ENCODE results near the gene EEF2.
A peak's percentile ranks its signal among the peaks of the same experiment; 100 is the strongest.
"Not testable (repeated sequence)": the region's sequence is repeated elsewhere in the genome, so short reads cannot be mapped to it uniquely, and the experiment has no call there.

EEF2 gene

GRCh38 chr19:4007836-4008539 lies 22.7 kb upstream of the EEF2 start:
- Histone ChIP-seq H3K4me3 (replicated peaks; ENCODE audit: low read depth, low read length) (peak overlapping the region; percentile 97), H3K27me3 (replicated peaks; ENCODE audit: control insufficient read depth, insufficient read depth, low read length) (no peaks in the 10 kb centered on the region), H3K36me3 (ENCODE audit: control insufficient read depth, insufficient read depth, low read length) (peaks cover 2% of the 10 kb centered on the region)
- DNase-seq (ENCODE audit: extremely low read depth, insufficient read length): no peak
- no peak for TF ChIP-seq CTCF (IDR thresholded peaks at IDR 0.05; ENCODE audit: insufficient read depth, low read length, poor library complexity, severe bottlenecking)

DNA sequence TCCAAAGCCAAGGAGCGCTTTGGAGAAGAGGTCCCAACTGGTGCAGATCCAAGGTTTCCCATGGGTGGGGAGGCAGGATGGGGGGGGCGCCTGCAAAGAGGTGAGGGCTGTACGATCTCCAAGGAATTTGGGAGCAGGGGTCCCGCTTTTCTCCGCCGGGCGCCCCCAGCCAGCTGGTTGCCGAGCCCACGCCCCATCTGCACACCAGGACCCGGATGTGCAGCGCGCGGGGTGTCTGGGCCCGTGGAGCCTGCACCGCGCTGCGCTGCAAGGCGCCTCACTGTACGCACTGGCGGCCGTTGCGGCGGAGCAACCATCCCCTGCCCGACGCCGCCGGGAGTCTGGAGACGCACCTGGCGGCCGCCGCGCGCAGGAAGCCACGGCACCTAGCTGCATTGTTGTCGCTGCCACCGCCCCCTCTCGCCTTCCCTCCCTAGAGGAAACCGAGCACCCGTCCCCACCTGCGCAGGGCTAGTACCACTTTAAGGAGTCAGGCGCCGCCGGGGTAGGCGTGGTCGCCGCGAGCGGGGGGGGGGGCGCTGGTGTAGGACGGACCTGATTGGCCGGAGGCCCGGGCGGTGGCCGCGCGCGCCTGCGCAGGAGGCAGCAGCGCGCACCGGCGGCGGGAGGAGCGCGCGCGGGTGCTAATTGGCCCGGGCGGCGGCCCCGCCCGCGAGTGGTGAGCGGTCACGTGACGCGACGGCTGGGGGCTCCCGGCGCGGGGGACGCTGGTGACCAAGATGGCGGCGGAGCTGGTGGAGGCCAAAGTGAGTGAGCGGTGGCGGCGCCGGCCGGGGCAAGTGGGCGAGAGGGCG lies 22.0 kb upstream of the EEF2 start, which contains the start of gene PIAS4:
PIAS4 (plus strand) TSS at position 716 of the 815 bp plus-strand sequence; CDS start at position 741, 25 bp downstream.
- Histone ChIP-seq H3K36me3 (ENCODE audit: control insufficient read depth, insufficient read depth, low read length) (peaks cover 2% of the 10 kb centered on the region), H3K27me3 (replicated peaks; ENCODE audit: control insufficient read depth, insufficient read depth, low read length) (no peaks in the 10 kb centered on the region), H3K4me3 (replicated peaks; ENCODE audit: low read depth, low read length) (peak within 1 kb of the TSS; percentile 97)
- peak; percentile 99 for DNase-seq (ENCODE audit: extremely low read depth, insufficient read length)
- TF ChIP-seq CTCF (IDR thresholded peaks at IDR 0.05; ENCODE audit: insufficient read depth, low read length, poor library complexity, severe bottlenecking): no peak

GRCh38 chr19:4005436-4005835 lies 20.2 kb upstream of the EEF2 start:
- not testable (repeated sequence) for H3K27me3 ChIP-seq (replicated peaks; ENCODE audit: control insufficient read depth, insufficient read depth, low read length); H3K36me3 ChIP-seq (ENCODE audit: control insufficient read depth, insufficient read depth, low read length); DNase-seq (ENCODE audit: extremely low read depth, insufficient read length); H3K4me3 ChIP-seq (replicated peaks; ENCODE audit: low read depth, low read length)

GRCh38 chr19:4000798-4001197 lies 15.5 kb upstream of the EEF2 start:
- DNase-seq (ENCODE audit: extremely low read depth, insufficient read length); H3K27me3 ChIP-seq (replicated peaks; ENCODE audit: control insufficient read depth, insufficient read depth, low read length); H3K36me3 ChIP-seq (ENCODE audit: control insufficient read depth, insufficient read depth, low read length); H3K4me3 ChIP-seq (replicated peaks; ENCODE audit: low read depth, low read length): not testable (repeated sequence)

DNA sequence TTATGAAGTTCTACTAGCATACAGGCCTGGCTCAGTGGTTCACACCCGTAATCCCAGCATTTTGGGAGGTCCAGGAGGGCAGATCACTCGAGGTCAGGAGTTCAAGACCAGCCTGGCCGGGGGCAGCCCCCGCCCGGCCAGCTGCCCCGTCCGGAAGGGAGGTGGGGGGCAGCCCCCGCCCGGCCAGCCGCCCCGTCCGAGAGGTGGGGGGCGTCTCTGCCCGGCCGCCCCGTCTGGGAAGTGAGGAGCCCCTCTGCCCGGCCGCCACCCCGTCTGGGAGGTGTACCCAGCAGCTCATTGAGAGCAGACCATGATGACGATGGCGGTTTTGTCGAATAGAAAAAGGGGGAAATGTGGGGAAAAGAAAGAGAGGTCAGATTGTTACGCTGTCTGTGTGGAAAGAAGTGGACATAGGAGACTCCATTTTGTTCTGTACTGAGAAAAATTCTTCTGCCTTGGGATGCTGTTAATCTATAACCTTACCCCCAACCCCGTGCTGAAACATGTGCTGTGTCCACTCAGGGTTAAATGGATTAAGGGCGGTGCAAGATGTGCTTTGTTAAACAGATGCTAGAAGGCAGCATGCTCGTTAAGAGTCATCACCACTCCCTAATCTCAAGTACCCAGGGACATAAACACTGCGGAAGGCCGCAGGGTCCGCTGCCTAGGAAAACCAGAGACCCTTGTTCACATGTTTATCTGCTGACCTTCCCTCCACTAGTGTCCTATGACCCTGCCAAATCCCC lies 13.6 kb upstream of the EEF2 start:
- DNase-seq (ENCODE audit: extremely low read depth, insufficient read length); H3K4me3 ChIP-seq (replicated peaks; ENCODE audit: low read depth, low read length); H3K36me3 ChIP-seq (ENCODE audit: control insufficient read depth, insufficient read depth, low read length); H3K27me3 ChIP-seq (replicated peaks; ENCODE audit: control insufficient read depth, insufficient read depth, low read length): not testable (repeated sequence)

- Histone ChIP-seq H3K4me3 (replicated peaks; ENCODE audit: low read depth, low read length) (no peak overlapping the region), H3K36me3 (ENCODE audit: control insufficient read depth, insufficient read depth, low read length) (no peaks in the 10 kb centered on the region), H3K27me3 (replicated peaks; ENCODE audit: control insufficient read depth, insufficient read depth, low read length) (no peaks in the 10 kb centered on the region)
- DNase-seq (ENCODE audit: extremely low read depth, insufficient read length): no peak
- no peak for TF ChIP-seq CTCF (IDR thresholded peaks at IDR 0.05; ENCODE audit: insufficient read depth, low read length, poor library complexity, severe bottlenecking)
Measured at GRCh38 chr19:3995607-3996006, 10.3 kb upstream of the EEF2 start.

DNA sequence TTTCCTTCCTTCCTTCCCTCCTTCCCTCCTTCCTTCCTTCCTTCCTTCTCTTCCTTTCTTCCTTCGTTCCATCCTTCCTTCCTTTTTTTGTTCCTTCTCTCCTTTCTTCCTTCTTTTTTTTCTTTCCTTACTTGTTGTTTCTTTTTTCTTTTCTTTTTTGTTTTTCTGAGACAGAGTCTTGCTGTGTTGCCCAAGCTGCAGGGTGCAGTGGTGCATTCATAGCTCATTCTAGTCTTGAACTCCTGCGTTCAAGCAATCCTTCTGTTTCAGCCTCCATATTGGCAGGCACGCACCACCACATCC lies 5.5 kb upstream of the EEF2 start:
- no peak for DNase-seq (ENCODE audit: extremely low read depth, insufficient read length)
- no peak for TF ChIP-seq CTCF (IDR thresholded peaks at IDR 0.05; ENCODE audit: insufficient read depth, low read length, poor library complexity, severe bottlenecking)
- Histone ChIP-seq H3K4me3 (replicated peaks; ENCODE audit: low read depth, low read length) (no peak overlapping the region), H3K27me3 (replicated peaks; ENCODE audit: control insufficient read depth, insufficient read depth, low read length) (no peaks in the 10 kb centered on the region), H3K36me3 (ENCODE audit: control insufficient read depth, insufficient read depth, low read length) (no peaks in the 10 kb centered on the region)

Measured in GM06990 (cell line).